Suprapubic skin (tissue), 4 donors: ENCODE measurements around the gene COL18A1. TPM values are rescaled to one million over a fixed set of nuclear protein-coding genes. Genes with fewer than 3 reads are reported as not detected.

ENCODE experiments used
- DNase-seq, 2 donors: peaks; one replicate each; pipeline ENCODE4 v3.0.0-alpha.2; 2019; ENCODE audit warnings: low spot score in 2 of 2
- H3K27ac ChIP-seq: fragments of 200-600 bp; sonication (generic); one replicate; pipeline ENCODE4 v1.5.1; 2019
- H3K27me3 ChIP-seq: fragments of 200-600 bp; sonication (generic); one replicate; pipeline ENCODE4 v1.5.1; 2019
- H3K36me3 ChIP-seq: fragments of 200-600 bp; sonication (generic); one replicate; pipeline ENCODE4 v1.5.1; 2019
- H3K4me1 ChIP-seq: fragments of 200-600 bp; sonication (generic); one replicate; pipeline ENCODE4 v1.5.1; 2019
- H3K4me3 ChIP-seq: fragments of 200-600 bp; sonication (generic); one replicate; pipeline ENCODE4 v1.5.1; 2019; ENCODE audit warnings: mild to moderate bottlenecking
- H3K9me3 ChIP-seq: fragments of 200-600 bp; sonication (generic); one replicate; pipeline ENCODE4 v1.5.1; 2019
- CTCF ChIP-seq, 2 donors: fragments of 200-600 bp in 1 of 2; fragments of 450-650 bp in 1 of 2; sonication (generic) in 1 of 2; IDR thresholded peaks; one replicate each; pipeline ENCODE4 v1.5.1; 2016 to 2019; ENCODE audit warnings: antibody characterized with exemption in 2 of 2, mild to moderate bottlenecking in 1 of 2, moderate library complexity in 1 of 2
- EP300 ChIP-seq: sonication (generic); formaldehyde crosslinking; IDR thresholded peaks from one replicate; pipeline ENCODE4 v1.6.1; 2017; ENCODE audit warnings: antibody characterized with exemption
- POLR2A ChIP-seq, 2 donors: fragments of 450-650 bp; IDR thresholded peaks; one replicate each; pipeline ENCODE4 v1.6.1; 2017; ENCODE audit warnings: antibody characterized with exemption in 2 of 2, mild to moderate bottlenecking in 2 of 2, moderate library complexity in 2 of 2
- POLR2AphosphoS5 ChIP-seq, 3 donors: sonication (generic); formaldehyde crosslinking; IDR thresholded peaks; one replicate each; pipeline ENCODE4 v1.6.1; 2017; ENCODE audit warnings: antibody characterized with exemption in 3 of 3
- WGBS: methylation state at CpG from one replicate; pipeline ENCODE4 v1.1.5; 2018; 5-methylcytosine and 5-hydroxymethylcytosine counted together
- total RNA-seq, 4 donors: library from RNA; depleted of rRNA; stranded (reverse); fragments of >200 nt; gene quantifications; one replicate each; pipeline ENCODE4 v1.1.0, GENCODE V29; 2016

The COL18A1 gene
- total RNA-seq, 4 donors from 2014 or later, result 71.9 to 157 (median 101) TPM

- Histone ChIP-seq H3K4me3 (no peak overlapping the region), H3K9me3 (no peaks in the 10 kb centered on the region), H3K27me3 (no peaks in the 10 kb centered on the region), H3K4me1 (no peaks in the 10 kb centered on the region), H3K36me3 (peaks cover 19% of the 10 kb centered on the region), H3K27ac (no peak overlapping the region)
- WGBS, result 87% methylated on average over 18 of the region's 18 CpGs
- no peak for DNase-seq
- no peak for TF ChIP-seq POLR2A (IDR thresholded peaks at IDR 0.05)
- no peak for TF ChIP-seq POLR2AphosphoS5 (IDR thresholded peaks at IDR 0.05)
- TF ChIP-seq CTCF (IDR thresholded peaks at IDR 0.05), result no peak
- no peak for TF ChIP-seq EP300
Observed at GRCh38 chr21:45487891-45488600, 83.1 kb downstream of the COL18A1 start.

GRCh38 chr21:45488931-45489721 lies 84.2 kb downstream of the COL18A1 start:
- H3K9me3 ChIP-seq, result no peaks in the 10 kb centered on the region
- no peaks in the 10 kb centered on the region for H3K27me3 ChIP-seq
- no peaks in the 10 kb centered on the region for H3K4me1 ChIP-seq
- TF ChIP-seq POLR2A (IDR thresholded peaks at IDR 0.05) (no peak), CTCF (IDR thresholded peaks at IDR 0.05) (no peak), POLR2AphosphoS5 (IDR thresholded peaks at IDR 0.05) (no peak), EP300 (no peak)
- H3K4me3 ChIP-seq, result no peak overlapping the region
- peaks cover 19% of the 10 kb centered on the region for H3K36me3 ChIP-seq
- H3K27ac ChIP-seq, result no peak overlapping the region
- DNase-seq, result no peak
- WGBS, result 92% methylated on average over 26 of the region's 36 CpGs

- Histone ChIP-seq H3K27ac (no peak overlapping the region), H3K4me3 (no peak overlapping the region), H3K36me3 (peaks cover 21% of the 10 kb centered on the region), H3K27me3 (no peaks in the 10 kb centered on the region), H3K4me1 (no peaks in the 10 kb centered on the region), H3K9me3 (no peaks in the 10 kb centered on the region)
- TF ChIP-seq POLR2A (IDR thresholded peaks at IDR 0.05) (no peak), POLR2AphosphoS5 (IDR thresholded peaks at IDR 0.05) (no peak), CTCF (IDR thresholded peaks at IDR 0.05) (no peak), EP300 (no peak)
- 61% methylated on average over 9 of the region's 9 CpGs for WGBS
- no peak for DNase-seq
Observed at GRCh38 chr21:45489722-45489982, 84.7 kb downstream of the COL18A1 start.

- Histone ChIP-seq H3K27me3 (no peaks in the 10 kb centered on the region), H3K4me1 (no peaks in the 10 kb centered on the region), H3K4me3 (no peak overlapping the region), H3K9me3 (no peaks in the 10 kb centered on the region), H3K36me3 (peaks cover 27% of the 10 kb centered on the region), H3K27ac (no peak overlapping the region)
- no peak for DNase-seq
- TF ChIP-seq POLR2A (IDR thresholded peaks at IDR 0.05), result no peak
- no peak for TF ChIP-seq EP300
- no peak for TF ChIP-seq CTCF (IDR thresholded peaks at IDR 0.05)
- no peak for TF ChIP-seq POLR2AphosphoS5 (IDR thresholded peaks at IDR 0.05)
- WGBS, result 96% methylated on average over 5 of the region's 29 CpGs
Observed at GRCh38 chr21:45490049-45490731, 85.2 kb downstream of the COL18A1 start.

- no peak overlapping the region for H3K4me3 ChIP-seq
- no peak overlapping the region for H3K27ac ChIP-seq
- H3K27me3 ChIP-seq, result no peaks in the 10 kb centered on the region
- TF ChIP-seq POLR2A (IDR thresholded peaks at IDR 0.05), result no peak
- no peak for TF ChIP-seq CTCF (IDR thresholded peaks at IDR 0.05)
- no peak for TF ChIP-seq EP300
- TF ChIP-seq POLR2AphosphoS5 (IDR thresholded peaks at IDR 0.05), result no peak
- H3K4me1 ChIP-seq, result no peaks in the 10 kb centered on the region
- H3K36me3 ChIP-seq, result peaks cover 35% of the 10 kb centered on the region
- WGBS, result 90% methylated on average over 7 of the region's 20 CpGs
- H3K9me3 ChIP-seq, result no peaks in the 10 kb centered on the region
- no peak for DNase-seq
Observed at GRCh38 chr21:45491056-45491455, 86.1 kb downstream of the COL18A1 start.
